H9 (cell line): ENCODE results near the gene DRD4. TPM values are rescaled to one million over a fixed set of nuclear protein-coding genes. Genes with fewer than 3 reads are reported as not detected.

Experiments used
- DNase-seq: peaks from one replicate; pipeline ENCODE4 v3.0.0-alpha.2; 2017
- H2AFZ ChIP-seq: one replicate; pipeline ENCODE4 v1.6.1; 2013; ENCODE audit warnings: mild to moderate bottlenecking, low read length, control low read depth, moderate library complexity
- H2AK5ac ChIP-seq: 2 replicates; pipeline ENCODE4 v1.6.1; 2013; ENCODE audit warnings: low read length, control low read depth, mixed read lengths; ENCODE audit not compliant: insufficient read length
- H2BK120ac ChIP-seq: one replicate; pipeline ENCODE4 v1.6.1; 2013; ENCODE audit warnings: low read depth, mild to moderate bottlenecking, low read length, control low read depth, inconsistent platforms; ENCODE audit not compliant: poor library complexity, severe bottlenecking
- H2BK12ac ChIP-seq: 2 replicates; pipeline ENCODE4 v1.6.1; 2013; ENCODE audit warnings: low read length, control low read depth, mixed read lengths, low read depth; ENCODE audit not compliant: insufficient read length
- H2BK15ac ChIP-seq: 2 replicates; pipeline ENCODE4 v1.6.1; 2013; ENCODE audit warnings: low read depth, low read length, control low read depth
- H2BK20ac ChIP-seq: one replicate; pipeline ENCODE4 v1.6.1; 2013; ENCODE audit warnings: low read depth, mild to moderate bottlenecking, low read length, control low read depth, inconsistent platforms; ENCODE audit not compliant: poor library complexity, severe bottlenecking
- H2BK5ac ChIP-seq: 2 replicates; pipeline ENCODE4 v1.6.1; 2013; ENCODE audit warnings: low read length, control low read depth, mixed read lengths; ENCODE audit not compliant: insufficient read length
- H3K14ac ChIP-seq: 2 replicates; pipeline ENCODE4 v1.6.1; 2013; ENCODE audit warnings: low read length, control low read depth; ENCODE audit not compliant: insufficient read depth
- H3K18ac ChIP-seq: 2 replicates; pipeline ENCODE4 v1.6.1; 2013; ENCODE audit warnings: low read depth, mild to moderate bottlenecking, mixed read lengths, low read length, control low read depth; ENCODE audit not compliant: insufficient read length
- H3K23ac ChIP-seq: 2 replicates; pipeline ENCODE4 v1.6.1; 2013; ENCODE audit warnings: low read length, control low read depth, mixed read lengths, low read depth; ENCODE audit not compliant: insufficient read length
- H3K23me2 ChIP-seq: 2 replicates; pipeline ENCODE4 v1.6.1; 2013; ENCODE audit warnings: low read depth, mild to moderate bottlenecking, mixed read lengths, low read length, control low read depth; ENCODE audit not compliant: insufficient read length, poor library complexity, severe bottlenecking
- H3K27ac ChIP-seq: 2 replicates; pipeline ENCODE4 v1.5.1; 2013; ENCODE audit warnings: low read length, control low read depth, mixed read lengths, low read depth; ENCODE audit not compliant: insufficient read length
- H3K27me3 ChIP-seq: 2 replicates; pipeline ENCODE4 v1.6.1; 2013; ENCODE audit warnings: low read length, control low read depth, inconsistent platforms; ENCODE audit not compliant: insufficient read depth
- H3K4ac ChIP-seq: 2 replicates; pipeline ENCODE4 v1.6.1; 2013; ENCODE audit warnings: low read depth, mild to moderate bottlenecking, control low read depth, inconsistent platforms, low read length, moderate library complexity
- H3K4me1 ChIP-seq: 2 replicates; pipeline ENCODE4 v1.6.1; 2013; ENCODE audit warnings: low read length, control low read depth, inconsistent platforms; ENCODE audit not compliant: insufficient read depth
- H3K4me2 ChIP-seq: 2 replicates; pipeline ENCODE4 v1.6.1; 2013; ENCODE audit warnings: low read length, control low read depth, mixed read lengths; ENCODE audit not compliant: insufficient read length, insufficient read depth
- H3K56ac ChIP-seq: 2 replicates; pipeline ENCODE4 v1.6.1; 2013; ENCODE audit warnings: low read depth, mild to moderate bottlenecking, mixed read lengths, low read length, control low read depth; ENCODE audit not compliant: insufficient read length
- H3K79me1 ChIP-seq: 2 replicates; pipeline ENCODE4 v1.6.1; 2013; ENCODE audit warnings: low read depth, mild to moderate bottlenecking, moderate library complexity, low read length, control low read depth, inconsistent platforms; ENCODE audit not compliant: insufficient read depth, poor library complexity, severe bottlenecking
- H3K79me2 ChIP-seq: 2 replicates; pipeline ENCODE4 v1.6.1; 2013; ENCODE audit warnings: low read length, control low read depth, inconsistent platforms; ENCODE audit not compliant: insufficient read depth
- H3K9ac ChIP-seq: 2 replicates; pipeline ENCODE4 v1.6.1; 2013; ENCODE audit warnings: low read length, control low read depth, mixed read lengths; ENCODE audit not compliant: insufficient read length; ENCODE audit errors: extremely low read depth
- H3K9me3 ChIP-seq: one replicate; pipeline ENCODE4 v1.6.1; 2013; ENCODE audit warnings: low read depth, low read length, inconsistent platforms; ENCODE audit not compliant: control insufficient read depth
- H3T11ph ChIP-seq: one replicate; pipeline ENCODE4 v1.6.1; 2013; ENCODE audit warnings: mild to moderate bottlenecking, low read length, control low read depth, inconsistent platforms
- H4K20me1 ChIP-seq: one replicate; pipeline ENCODE4 v1.6.1; 2013; ENCODE audit not compliant: control insufficient read depth, insufficient read length, insufficient read depth
- H4K5ac ChIP-seq: 2 replicates; pipeline ENCODE4 v1.6.1; 2013; ENCODE audit warnings: low read depth, mild to moderate bottlenecking, mixed read lengths, low read length, control low read depth; ENCODE audit not compliant: insufficient read length
- H4K8ac ChIP-seq: replicated peaks from 2 replicates; pipeline ENCODE4 v1.6.1; 2013; ENCODE audit warnings: low read length, control low read depth, mixed read lengths, low read depth; ENCODE audit not compliant: insufficient read length
- H4K91ac ChIP-seq: 2 replicates; pipeline ENCODE4 v1.6.1; 2013; ENCODE audit warnings: low read depth, mild to moderate bottlenecking, moderate library complexity, mixed read lengths, low read length, control low read depth; ENCODE audit not compliant: insufficient read length
- H3K27ac Mint-ChIP-seq, 3 experiments: 2 replicates in 2 of 3; 3 replicates in 1 of 3; pipeline ENCODE4 v1.8.0; 2020 to 2021; ENCODE audit warnings: mixed read lengths in 3 of 3, mild to moderate bottlenecking in 1 of 3, moderate library complexity in 1 of 3
- H3K27me3 Mint-ChIP-seq: 2 replicates; pipeline ENCODE4 v1.8.0; 2021; ENCODE audit warnings: low read depth, mild to moderate bottlenecking, moderate library complexity, mixed read lengths
- H3K36me3 Mint-ChIP-seq, 3 experiments: 2 replicates in 2 of 3; 3 replicates in 1 of 3; pipeline ENCODE4 v1.8.0; 2020 to 2021; ENCODE audit warnings: low read depth in 3 of 3, mixed read lengths in 3 of 3; ENCODE audit not compliant: insufficient read depth in 1 of 3
- H3K4me1 Mint-ChIP-seq, 2 experiments: 2 replicates each; pipeline ENCODE4 v1.8.0; 2020; ENCODE audit warnings: mixed read lengths in 2 of 2
- H3K4me3 Mint-ChIP-seq, 2 experiments: 2 replicates in 1 of 2; 3 replicates in 1 of 2; pipeline ENCODE4 v1.8.0; 2020 to 2021; ENCODE audit warnings: mild to moderate bottlenecking in 2 of 2, mixed read lengths in 2 of 2, moderate library complexity in 1 of 2
- H3K9me3 Mint-ChIP-seq, 2 experiments: 2 replicates in 1 of 2; 3 replicates in 1 of 2; pipeline ENCODE4 v1.8.0; 2020; ENCODE audit warnings: mild to moderate bottlenecking in 2 of 2, mixed read lengths in 2 of 2, moderate library complexity in 1 of 2
- CTCF ChIP-seq: fragments of 200-600 bp; sonication (generic); conservative IDR thresholded peaks from 3 replicates; pipeline ENCODE4 v1.8.0; 2021; ENCODE audit warnings: antibody characterized with exemption, mild to moderate bottlenecking
- WGBS: extraction: QIAGEN DNeasy Blood & Tissue Kit; methylation state at CpG from one replicate; pipeline ENCODE4 v1.1.7; 2013; ENCODE audit warnings: missing lambda C conversion rate, low lambda C conversion rate, mixed read lengths; ENCODE audit not compliant: insufficient read length; ENCODE audit errors: extremely low coverage; 5-methylcytosine and 5-hydroxymethylcytosine counted together
- total RNA-seq: library from RNA; stranded (reverse); gene quantifications from 2 replicates; pipeline ENCODE4 v1.2.1, GENCODE V29; 2021

The DRD4 gene
- total RNA-seq, 1 experiment from 2014 or later: 6.8 TPM

DNA sequence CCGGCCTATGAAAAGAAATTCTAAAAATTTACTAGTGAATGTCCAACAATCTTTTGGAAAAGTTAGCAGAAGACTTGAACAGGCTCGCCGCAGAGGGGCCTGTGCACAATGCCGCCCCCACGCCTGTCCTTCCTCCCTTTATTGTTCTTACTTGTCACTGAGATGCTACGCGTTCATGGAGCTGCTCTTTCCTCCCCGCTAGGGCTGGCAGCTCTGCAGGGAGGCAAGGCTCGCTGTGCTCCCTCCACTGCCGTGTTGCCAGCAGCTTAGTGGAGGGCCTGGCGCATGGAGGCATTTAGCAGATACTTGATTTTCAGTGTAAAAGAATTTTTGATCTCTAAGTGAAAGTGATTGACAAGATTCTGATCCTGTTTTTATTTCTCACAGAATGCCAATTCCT, 46.1 kb upstream of the DRD4 start:
- H3K27me3 Mint-ChIP-seq: no peaks in the 10 kb centered on the region
- Histone ChIP-seq H3K79me1 (peaks cover 4% of the 10 kb centered on the region), H3K4ac (no peak overlapping the region), H3K27me3 (no peaks in the 10 kb centered on the region), H3K18ac (no peak overlapping the region), H3K79me2 (no peaks in the 10 kb centered on the region; the same call in 1 of the 2 replicates), H4K5ac (no peak overlapping the region), H2AFZ (no peak overlapping the region), H2BK12ac (no peak overlapping the region), H3K9me3 (no peaks in the 10 kb centered on the region), H3K23ac (no peak overlapping the region), H2BK120ac (no peak overlapping the region), H3K14ac (no peak overlapping the region), H3K4me2 (no peak overlapping the region), H3K56ac (no peak overlapping the region), H3K23me2 (no peaks in the 10 kb centered on the region), H4K20me1 (no peaks in the 10 kb centered on the region), H3K27ac (no peak overlapping the region), H3K4me1 (no peaks in the 10 kb centered on the region), H3T11ph (no peak overlapping the region), H4K91ac (no peak overlapping the region), H2BK20ac (no peak overlapping the region), H2BK5ac (no peak overlapping the region), H4K8ac (no peak overlapping the region), H2BK15ac (no peak overlapping the region), H2AK5ac (no peak overlapping the region), H3K9ac (no peak overlapping the region)
- peaks cover 58 to 93% (median 90%) of the 10 kb centered on the region in 3 experiments for H3K36me3 Mint-ChIP-seq
- no peaks in the 10 kb centered on the region for H3K9me3 Mint-ChIP-seq
- H3K27ac Mint-ChIP-seq: peak overlapping the region in 1 of 3 experiments; percentile 42; a peak in 2 of 7 replicates
- DNase-seq: no peak
- H3K4me1 Mint-ChIP-seq: no peaks in the 10 kb centered on the region
- WGBS: no CpG with 5 or more reads among the region's 11 CpGs
- TF ChIP-seq CTCF: no peak
- no peak overlapping the region for H3K4me3 Mint-ChIP-seq
